NCI-H2107 (cell line): Measurements from ENCODE around the gene LPAR1.
"Not testable (repeated sequence)": the region's sequence is repeated elsewhere in the genome, so short reads cannot be mapped to it uniquely, and the experiment has no call there.

Experiments used
- DNase-seq: peaks from one replicate; lab custom pipeline; 2025; lab: John Stamatoyannopoulos, UW

The LPAR1 gene

GRCh38 chr9:111038331-111039230, at the start of gene LPAR1:
Gene LPAR1 (minus strand): TSS chr9:111038470. CDS start chr9:110972117, 66,353 bp downstream.
- no peak for DNase-seq

GRCh38 chr9:111078391-111079038, 40.2 kb upstream of the LPAR1 start:
- no peak for DNase-seq

GRCh38 chr9:111076519-111076918, 38.2 kb upstream of the LPAR1 start:
- DNase-seq: no peak

GRCh38 chr9:111076042-111076441, 37.8 kb upstream of the LPAR1 start:
- no peak for DNase-seq

- no peak for DNase-seq
Observed at GRCh38 chr9:111074395-111074794, 36.1 kb upstream of the LPAR1 start.

GRCh38 chr9:111069183-111069582, 30.9 kb upstream of the LPAR1 start:
- DNase-seq: no peak

GRCh38 chr9:111068771-111069170, 30.5 kb upstream of the LPAR1 start:
- no peak for DNase-seq

GRCh38 chr9:111068383-111068730, 30.1 kb upstream of the LPAR1 start:
- DNase-seq: no peak

GRCh38 chr9:111066468-111066867, 28.2 kb upstream of the LPAR1 start:
- DNase-seq: no peak

- DNase-seq: no peak
Observed at GRCh38 chr9:111065414-111065813, 27.1 kb upstream of the LPAR1 start.

GRCh38 chr9:111064160-111064837, 26.0 kb upstream of the LPAR1 start:
- no peak for DNase-seq

GRCh38 chr9:111063332-111063731, 25.1 kb upstream of the LPAR1 start:
- DNase-seq: no peak

- no peak for DNase-seq
Observed at GRCh38 chr9:111058166-111058565, 19.9 kb upstream of the LPAR1 start.

- DNase-seq: no peak
Observed at GRCh38 chr9:111056538-111056937, 18.3 kb upstream of the LPAR1 start.

GRCh38 chr9:111052791-111053190, 14.5 kb upstream of the LPAR1 start:
- no peak for DNase-seq

GRCh38 chr9:111051400-111051799, 13.1 kb upstream of the LPAR1 start:
- no peak for DNase-seq

- no peak for DNase-seq
Observed at GRCh38 chr9:111050819-111051218, 12.5 kb upstream of the LPAR1 start.

GRCh38 chr9:111047287-111047686, 9.0 kb upstream of the LPAR1 start:
- not testable (repeated sequence) for DNase-seq

GRCh38 chr9:111041902-111042301, 3.6 kb upstream of the LPAR1 start:
- no peak for DNase-seq

GRCh38 chr9:111040494-111040893, 2.2 kb upstream of the LPAR1 start:
- DNase-seq: no peak

GRCh38 chr9:111039231-111039906, 1.1 kb upstream of the LPAR1 start:
- no peak for DNase-seq

- DNase-seq: no peak
Observed at GRCh38 chr9:111037708-111038330, 451 bp downstream of the LPAR1 start.
